Stimulated activated CD8-positive, alpha-beta memory T cell treated with anti-CD3 and anti-CD28 coated beads, Interleukin-15, amount 100 ng/mL, for 48 hours (primary cell): Measurements from ENCODE around the gene GNAQ.
"Not testable (repeated sequence)": the region's sequence is repeated elsewhere in the genome, so short reads cannot be mapped to it uniquely, and the experiment has no call there.

ENCODE experiments used
- DNase-seq, 2 donors: peaks; one replicate each; pipeline ENCODE4 v3.0.0-alpha.2; 2020; ENCODE audit warnings: low read depth in 2 of 2

The GNAQ gene

DNA sequence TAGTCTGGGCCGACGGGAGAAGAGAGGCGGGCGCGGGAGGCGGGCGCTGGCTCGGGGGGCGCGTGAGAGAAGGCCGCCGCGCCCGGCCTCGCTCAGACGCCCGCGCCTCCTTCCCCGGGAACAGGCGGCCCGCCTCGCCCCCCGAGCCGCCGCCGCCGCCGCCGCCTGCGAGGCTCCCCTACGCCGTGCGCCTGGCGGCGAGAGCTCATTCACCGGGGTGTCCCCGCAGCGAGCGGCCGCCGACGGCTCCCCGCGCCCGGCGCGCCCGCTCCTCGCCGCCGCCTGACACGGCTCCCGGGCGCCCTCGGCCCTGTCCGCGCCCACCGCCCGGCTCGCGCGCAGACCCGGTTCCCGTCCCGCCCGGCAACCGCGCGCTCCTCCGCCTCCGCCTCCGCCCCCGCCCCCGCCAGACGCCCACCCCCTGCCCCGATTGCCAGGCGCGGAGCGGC lies at the start of gene GNAQ:
GNAQ (minus strand) TSS at position 368 of the 449 bp plus-strand sequence. CDS start 576 bp downstream, outside the sequence.
- peak; percentile 13 to 23 for DNase-seq

DNA sequence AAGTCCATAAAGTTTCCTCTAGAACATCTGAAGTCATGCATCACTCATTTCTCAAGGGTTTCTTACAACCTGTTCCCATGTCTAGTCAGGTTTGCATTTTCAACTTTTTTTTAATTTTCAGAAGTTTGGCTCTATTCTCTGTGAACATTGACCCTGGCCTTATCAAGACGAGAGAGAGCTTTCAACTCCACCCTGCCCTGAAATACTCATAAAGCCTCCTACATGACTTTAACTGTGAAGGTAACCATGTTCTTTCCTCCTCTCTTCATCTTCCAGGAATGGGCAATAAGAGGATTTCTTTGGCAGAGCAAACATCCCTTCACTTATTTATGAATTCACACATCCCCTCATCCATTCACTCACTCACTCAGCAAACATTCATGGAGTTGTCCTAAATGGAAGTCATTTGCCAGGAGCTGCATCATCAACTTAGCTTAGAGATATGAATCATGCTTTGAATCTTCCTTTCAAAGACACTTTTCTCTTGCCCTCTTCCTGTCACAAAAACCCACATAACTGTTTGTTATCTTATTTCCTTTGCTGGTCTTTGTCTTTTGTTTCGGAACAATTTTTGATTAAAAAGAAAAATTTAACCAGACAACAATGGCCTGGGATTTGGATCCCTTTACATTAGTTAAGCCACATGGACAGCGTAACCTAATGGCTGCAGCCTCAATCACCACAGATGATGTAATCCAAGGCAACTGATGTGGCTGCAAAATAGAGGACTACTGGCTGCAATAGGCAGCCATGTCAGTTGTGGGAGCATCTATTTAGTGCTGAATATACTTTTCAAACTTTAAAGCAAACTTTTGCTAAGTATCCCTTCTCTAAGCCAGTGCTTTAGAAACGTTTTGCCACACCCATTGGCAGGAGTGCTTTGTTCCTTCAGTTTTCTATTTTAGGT lies 43.0 kb upstream of the GNAQ start:
- DNase-seq: no peak

DNA sequence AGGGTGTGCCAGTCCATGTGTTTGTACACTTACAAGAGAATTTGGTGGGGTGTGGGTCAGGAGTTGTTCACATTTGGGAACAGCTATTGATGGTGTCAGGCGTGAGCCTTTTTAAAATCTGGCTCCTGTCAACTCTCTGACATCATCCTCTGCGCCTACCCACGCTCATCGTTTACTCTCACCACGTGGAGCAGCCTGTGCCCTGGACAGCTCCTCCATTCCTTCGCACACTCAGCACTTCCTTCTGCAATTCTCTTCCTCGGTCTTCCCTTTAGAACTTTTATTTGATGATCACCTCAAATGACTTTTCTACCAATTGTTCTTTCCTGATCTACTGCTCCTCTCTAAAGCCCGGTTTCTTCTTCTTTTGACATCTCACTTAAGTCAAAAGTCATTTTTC lies 42.1 kb upstream of the GNAQ start:
- no peak for DNase-seq

DNA sequence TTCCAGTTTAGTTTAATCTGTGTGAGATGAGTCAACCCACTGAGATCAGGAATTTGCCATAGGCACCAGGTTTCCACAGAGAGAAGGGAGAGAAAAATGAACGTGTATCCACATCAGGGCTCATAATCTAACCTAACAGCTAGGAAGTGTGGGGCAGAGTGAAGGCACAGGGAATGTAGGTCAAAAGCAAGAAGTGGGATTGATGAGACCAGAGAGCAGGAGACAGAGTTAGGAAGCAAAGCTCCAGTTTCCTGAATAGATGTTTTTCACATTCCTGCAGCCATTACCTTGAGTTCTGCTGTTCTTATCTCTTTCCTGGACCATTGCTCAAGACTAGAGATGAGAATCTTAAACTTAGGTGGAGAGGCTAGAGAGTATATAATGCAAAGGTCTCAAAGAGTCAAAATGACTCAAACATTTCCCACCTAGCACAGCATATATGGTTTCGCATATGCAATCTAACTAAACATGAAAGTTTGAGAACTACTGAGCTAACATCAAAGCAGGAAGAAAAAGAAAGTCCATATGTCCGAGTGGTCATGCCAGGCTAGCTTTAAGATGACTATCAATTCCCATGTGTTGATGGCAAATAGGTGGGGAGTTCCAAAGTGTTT lies 41.1 kb upstream of the GNAQ start:
- DNase-seq: no peak

DNA sequence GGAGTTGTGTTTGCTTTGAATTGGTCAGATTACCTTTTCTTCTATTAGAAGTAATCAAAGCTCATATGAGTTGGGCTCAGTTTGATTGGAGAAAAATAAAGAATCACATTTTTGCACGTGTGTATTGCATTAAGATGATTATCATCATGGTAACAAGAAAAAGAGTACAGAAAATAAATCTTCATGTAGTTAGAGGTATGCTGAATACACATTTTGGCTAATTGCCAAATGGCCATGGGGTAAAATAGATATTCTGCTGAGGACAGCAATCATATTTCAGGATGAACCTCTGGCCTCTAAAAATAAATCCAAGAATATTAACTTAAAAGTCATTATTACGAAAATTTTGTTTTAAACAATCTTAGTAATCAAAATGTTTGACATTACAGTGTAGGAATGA lies 38.9 kb upstream of the GNAQ start:
- no peak for DNase-seq

DNA sequence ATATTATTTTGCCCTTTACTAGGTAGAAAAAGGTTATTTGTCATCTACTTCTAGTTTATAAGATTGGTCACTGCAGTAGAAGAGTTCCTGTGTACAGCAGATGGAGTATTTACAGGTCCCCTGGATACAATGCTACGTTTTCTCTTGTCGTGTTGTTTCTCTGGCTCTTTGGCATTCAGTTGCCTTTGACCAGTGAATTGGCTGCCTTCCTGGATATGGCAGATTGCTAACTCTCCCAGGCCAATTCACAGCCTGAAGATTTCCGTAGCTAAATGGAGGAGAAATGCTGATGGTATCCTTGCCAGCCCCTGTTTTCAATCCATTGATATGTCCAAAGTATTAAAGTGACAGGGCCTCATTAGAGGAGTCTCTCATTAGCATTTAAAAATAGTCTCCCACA lies 32.5 kb upstream of the GNAQ start:
- no peak for DNase-seq

DNA sequence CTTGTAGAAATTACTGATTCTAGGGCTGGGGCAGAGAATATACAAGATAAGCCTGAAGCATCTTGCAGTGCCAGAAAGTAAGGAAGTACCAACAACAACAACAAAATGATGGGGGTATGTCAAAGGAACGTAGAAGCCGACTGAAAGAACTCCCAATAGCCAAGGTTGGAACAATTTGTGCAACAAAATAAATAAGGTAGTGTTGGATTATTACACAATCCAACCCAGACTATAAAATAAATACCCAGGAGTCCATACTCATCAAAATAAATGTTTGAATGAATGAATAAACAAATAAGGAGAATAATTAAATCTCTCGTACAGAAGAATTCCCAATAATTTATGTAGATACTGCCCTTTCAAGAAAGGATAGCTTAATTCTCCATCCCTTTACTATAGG lies 31.1 kb upstream of the GNAQ start:
- DNase-seq: no peak

DNA sequence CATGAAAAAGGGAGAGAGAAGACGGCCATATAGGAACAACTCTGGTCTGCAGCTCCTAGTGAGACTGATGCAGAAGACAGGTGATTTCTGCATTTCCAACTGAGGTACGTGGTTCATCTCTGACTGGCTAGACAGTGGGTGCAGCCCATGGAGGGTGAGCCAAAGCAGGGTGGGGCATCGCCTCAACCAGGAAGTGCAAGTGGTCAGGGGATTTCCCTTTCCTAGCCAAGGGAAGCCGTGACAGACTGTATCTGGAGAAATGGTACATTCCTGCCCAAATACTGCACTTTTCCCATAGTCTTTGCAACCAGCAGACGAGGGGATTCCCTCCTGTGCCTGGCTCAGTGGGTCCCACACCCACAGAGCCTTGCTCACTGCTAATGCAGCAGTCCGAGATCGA lies 22.6 kb upstream of the GNAQ start:
- not testable (repeated sequence) for DNase-seq

DNA sequence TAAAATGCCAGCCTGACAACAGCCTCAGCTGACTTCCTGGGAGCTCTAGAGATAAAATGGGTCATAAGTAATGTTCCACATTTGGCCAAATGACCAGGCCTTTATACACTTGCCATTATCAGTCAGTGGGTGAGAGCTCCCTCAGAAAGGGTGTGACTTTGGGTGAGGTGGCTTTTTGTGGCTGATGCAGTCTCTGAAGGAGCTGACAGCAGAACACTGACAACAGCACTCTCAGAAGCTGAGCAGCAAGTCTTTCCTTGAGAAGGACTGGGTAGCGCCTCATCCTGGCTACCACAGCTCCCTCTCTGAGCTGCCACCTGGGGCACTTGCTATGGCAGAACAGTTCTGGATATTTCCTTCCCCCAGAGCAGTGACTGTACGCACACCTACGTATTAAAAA lies 22.0 kb upstream of the GNAQ start:
- DNase-seq: no peak

DNA sequence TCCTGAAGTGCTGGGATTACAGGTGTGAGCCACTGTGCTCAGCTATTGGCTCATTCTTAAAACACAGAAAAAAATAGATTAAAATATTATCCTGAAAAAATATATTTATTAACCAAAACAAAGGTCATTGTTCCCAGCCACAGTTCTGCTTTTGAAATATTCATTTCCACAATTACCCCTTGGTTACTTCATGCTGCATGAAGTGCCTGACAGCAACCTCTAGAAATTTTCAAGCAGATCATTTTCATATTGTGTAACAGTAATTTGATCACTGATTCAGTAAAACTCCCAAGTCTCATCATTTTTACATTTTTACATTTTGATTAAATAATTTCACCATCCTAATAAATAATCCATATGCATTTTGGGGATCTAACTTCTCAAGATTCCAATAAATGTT lies 18.8 kb upstream of the GNAQ start:
- no peak for DNase-seq

DNA sequence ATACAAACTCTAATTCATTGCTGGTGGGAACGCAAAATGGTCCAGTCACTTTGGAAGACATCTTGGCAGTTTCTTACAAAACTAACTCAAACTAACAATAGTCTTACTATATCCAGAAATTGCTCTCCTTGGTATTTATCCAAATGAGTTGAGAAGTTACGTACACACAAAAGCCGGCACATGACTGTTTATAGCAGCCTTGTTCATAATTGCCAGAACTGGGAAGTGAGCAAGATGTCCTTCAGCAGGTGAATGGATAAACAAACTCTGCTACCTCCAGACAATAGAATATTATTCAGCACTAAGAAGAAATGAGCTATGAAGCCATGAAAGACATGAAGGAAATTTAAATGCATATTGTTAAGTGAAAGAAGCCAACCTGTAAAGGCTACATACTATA lies 17.9 kb upstream of the GNAQ start:
- DNase-seq: no peak

DNA sequence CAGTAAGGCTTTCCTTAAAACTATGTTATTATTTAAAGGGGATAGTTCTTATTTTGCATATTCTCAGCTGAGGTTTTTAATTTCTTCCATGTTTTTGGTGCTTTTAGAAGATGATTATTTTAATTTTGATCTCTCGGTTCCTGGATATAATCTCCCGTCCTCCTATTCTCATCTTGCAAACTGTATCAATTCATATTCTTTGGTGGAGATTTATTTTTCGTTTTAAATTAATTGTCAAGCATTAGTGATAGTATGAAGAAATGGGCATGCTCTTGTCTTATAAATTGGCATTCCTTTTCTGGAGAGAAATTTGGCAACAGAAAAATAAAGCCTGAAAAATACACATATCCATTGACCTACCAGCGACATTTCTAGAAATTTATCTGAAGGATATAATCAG lies 15.5 kb upstream of the GNAQ start:
- no peak for DNase-seq

DNA sequence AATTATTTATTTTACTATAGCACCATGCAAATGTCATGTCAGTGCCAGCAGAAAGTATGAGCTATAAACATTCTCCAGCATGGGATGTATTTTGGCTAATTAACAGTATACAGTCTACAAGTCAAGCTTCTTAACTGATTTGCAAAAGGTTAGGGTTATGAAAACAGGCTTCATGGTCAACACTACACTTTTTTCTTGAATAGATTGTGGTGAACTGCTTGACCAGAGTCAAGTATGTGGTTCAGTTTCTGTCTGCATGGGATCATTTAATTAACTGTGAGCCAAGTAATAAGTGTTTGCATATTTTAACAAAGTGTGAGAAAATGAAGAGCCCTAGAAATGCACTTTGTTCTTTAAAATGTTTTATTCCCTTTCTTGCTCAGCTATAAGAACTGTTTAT lies 14.5 kb upstream of the GNAQ start:
- DNase-seq: no peak

DNA sequence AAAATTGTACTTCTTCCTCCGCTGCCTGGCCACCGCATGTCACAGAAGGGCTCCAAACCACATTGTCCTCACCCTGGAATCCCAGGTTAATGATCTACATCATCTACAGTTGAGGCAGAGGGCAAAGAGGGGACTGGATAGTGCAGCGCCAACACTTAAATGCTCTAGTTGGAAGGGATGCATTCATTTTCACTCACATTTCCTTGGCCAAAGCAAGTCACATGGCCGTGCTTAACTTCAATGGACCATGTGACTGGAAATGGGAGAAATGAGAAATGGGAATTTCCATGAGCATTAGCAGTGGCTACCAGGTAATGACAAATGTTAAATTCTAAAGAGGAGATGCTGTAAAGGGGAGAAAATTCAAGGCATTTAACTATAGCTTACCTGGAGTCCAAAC lies 13.3 kb upstream of the GNAQ start:
- no peak for DNase-seq

DNA sequence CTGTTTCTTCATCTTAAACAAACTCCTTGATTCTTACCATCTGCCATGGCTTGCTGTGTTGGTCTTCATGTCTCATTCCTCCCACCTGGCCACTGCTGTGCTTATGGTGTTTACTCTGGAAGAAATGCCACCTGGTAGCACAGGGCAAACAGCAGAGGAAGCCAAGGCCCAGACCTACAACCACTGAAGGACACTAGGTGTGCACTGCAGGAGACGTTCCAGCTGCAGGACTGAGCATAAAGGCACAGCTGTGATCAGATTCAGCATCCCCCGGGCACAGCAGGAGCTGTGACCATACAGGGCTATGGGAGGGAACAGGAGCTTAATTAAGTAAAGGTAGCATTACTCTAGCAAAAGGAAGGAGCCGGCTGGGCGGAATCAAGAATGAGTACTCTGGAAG lies 12.6 kb upstream of the GNAQ start:
- no peak for DNase-seq

DNA sequence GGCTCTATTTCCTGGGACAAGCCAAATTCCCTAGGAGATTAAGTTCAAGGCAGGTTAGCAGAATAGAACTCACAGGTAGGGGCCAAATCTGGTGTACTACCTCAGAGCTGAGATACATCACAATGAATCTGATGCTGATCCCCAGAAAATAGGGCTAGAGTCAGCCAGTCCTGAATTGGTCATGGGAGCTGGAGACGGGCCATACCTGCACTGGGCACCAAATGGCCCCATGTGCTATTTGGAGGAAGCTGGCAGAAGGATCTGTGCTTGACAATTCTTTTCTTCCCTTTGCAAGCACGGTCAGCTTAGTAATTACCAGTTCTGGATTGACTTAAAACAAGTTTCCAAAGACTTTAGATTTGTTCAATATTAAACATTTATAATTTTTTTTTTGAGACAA lies 10.4 kb upstream of the GNAQ start:
- no peak for DNase-seq

DNA sequence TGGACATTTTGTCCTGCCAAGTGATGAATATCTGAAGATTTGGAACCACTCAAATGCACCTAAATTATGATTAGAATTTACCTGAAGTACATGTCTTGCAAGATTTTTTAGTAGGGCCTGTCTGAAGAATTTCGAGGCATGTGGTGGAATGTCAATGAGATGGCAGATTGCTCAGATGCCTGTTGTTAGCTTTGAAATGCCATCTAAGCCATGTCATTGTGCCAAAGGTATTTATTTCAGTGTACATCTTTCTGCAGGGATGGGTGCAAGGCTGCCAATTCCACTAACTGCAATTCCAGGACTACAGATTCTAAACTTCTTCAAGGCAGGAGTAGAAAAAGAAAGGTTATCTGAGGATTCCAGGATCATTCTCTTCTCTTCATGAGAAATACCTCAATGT lies 9.1 kb upstream of the GNAQ start:
- no peak for DNase-seq

DNA sequence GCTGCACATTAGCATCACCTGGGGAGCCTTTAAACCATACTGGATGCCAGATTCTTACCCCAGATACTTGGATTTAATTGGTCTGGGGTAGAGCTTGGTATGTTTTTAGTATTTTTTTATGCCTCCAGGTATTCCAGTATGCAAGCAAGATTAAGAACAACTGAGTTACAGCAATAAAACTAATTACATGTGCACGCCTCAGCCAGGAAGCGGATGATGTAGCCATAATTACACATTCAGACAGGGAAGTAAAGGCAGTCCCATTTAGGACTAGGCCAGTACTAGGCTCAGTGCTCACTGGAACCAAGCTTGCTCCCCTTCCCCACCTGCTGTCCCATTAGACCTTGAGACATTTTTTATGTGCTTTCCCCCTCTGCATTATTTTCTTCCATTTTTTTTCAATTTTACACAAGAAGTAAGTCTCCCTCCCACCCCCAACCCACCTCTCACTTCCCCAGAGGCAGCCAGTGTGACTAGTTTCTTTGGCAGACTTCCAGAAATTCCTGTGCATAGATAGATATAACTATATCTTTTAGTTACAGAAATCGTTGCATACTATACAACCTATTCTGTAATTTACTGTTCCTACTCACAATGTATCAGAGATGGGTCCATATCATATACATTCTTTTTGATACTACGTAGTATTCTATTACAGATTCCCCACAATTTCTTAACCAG lies 7.1 kb upstream of the GNAQ start:
- no peak for DNase-seq

DNA sequence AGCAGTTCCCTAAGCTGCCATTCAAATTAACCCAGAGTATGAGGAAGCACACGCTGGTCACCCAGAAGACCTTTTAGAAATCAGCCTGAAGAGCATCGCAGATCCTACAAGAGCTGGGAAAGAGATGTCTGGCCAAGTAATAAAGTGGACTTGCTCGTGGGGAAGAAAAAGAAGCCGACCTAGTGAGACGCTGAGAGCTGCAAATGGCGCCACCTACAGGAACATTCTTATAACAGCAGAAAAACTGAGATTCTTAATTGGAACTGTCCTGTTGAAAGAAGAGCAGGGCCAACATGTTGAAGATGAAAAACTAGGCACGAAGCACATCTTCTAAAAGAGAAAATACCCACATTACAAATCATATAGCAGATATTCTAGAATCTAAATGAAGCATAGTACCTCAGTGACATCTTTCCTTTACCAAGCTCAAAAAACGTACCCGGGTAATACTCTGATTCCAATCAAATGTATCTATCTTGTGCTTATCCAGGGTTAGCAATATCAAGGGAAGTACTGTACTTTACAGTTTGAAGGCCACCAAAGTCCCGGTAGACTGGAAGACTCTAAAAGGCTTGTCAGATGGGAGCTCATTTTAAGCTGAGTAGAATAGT lies 3.9 kb upstream of the GNAQ start:
- peak in 1 of 2 donors; percentile 20 for DNase-seq

DNA sequence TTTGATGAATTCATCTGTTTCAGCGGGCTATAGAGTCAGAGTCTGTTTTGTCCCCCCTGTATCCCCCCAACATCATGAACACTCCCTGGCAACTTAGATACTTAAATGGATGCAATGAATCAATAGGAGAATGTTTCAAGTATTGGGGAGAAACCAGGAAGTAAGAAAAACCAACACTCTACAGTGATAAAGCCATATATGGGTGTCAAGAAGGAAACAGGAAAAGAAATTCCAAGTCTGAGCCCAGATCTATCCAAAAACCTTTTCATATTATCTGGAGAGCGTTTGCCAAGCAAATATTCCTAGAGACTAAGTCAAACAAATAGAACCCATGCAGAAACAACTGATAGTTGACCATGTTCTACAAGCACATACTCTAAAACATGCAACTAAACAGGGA lies 2.3 kb upstream of the GNAQ start:
- DNase-seq: no peak

DNA sequence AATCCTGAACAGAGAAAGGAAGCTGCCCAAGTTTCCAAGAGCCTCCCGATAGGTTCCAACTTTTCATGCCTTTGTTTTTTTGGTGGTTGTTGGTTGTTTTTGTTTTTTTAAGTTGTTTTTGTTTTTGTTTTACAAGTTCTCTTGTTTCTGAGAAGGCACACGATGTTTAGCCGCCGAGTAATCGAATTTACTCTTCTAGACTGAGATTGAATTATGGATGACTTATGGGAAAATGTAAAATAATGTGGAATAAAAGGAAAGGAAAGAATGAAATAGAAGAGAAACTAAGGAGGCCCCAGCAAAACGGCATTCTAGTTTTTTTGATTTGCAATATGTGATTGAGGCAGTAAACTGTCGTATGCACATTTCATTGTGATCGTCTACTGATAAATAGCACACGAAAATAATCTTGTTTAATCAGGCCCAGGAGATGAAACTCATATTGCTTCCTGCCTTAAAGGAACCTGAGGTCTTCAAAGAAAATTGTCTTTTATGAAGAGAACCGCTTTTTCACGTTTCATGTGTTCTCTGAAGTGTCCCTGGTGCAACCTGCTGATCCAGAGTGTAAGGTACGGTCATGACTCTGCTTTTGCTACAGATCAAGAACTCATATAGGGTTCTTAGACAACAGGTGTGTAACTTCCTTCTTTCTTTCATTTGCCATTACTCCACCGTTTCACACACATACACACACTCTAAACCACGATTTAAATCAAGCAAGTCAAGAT lies 1.3 kb upstream of the GNAQ start:
- DNase-seq: no peak
